Left forelimb (tissue), 1 donor: ENCODE measurements around the gene C6.
"Not testable (repeated sequence)": the region's sequence is repeated elsewhere in the genome, so short reads cannot be mapped to it uniquely, and the experiment has no call there.

ENCODE experiments used
- DNase-seq: peaks from one replicate; pipeline ENCODE4 v3.0.0-alpha.2; 2018; ENCODE audit warnings: low spot score

The C6 gene

GRCh38 chr5:41213340-41213739, at the start of gene C6:
TSS of gene C6 (minus strand) at chr5:41213532. CDS start at chr5:41203230, 10,302 bp downstream.
- DNase-seq: no peak

- DNase-seq: no peak
These were observed 43.1 kb upstream of the C6 start for GRCh38 chr5:41256400-41256799.

GRCh38 chr5:41253109-41253508, 39.8 kb upstream of the C6 start:
- no peak for DNase-seq

GRCh38 chr5:41252036-41252435, 38.7 kb upstream of the C6 start:
- DNase-seq: no peak

GRCh38 chr5:41250351-41250987, 37.1 kb upstream of the C6 start:
- DNase-seq: no peak

GRCh38 chr5:41247135-41247534, 33.8 kb upstream of the C6 start:
- no peak for DNase-seq

- DNase-seq: no peak
These were observed 33.0 kb upstream of the C6 start for GRCh38 chr5:41246376-41246775.

GRCh38 chr5:41243558-41243957, 30.2 kb upstream of the C6 start:
- DNase-seq: no peak

GRCh38 chr5:41240985-41241384, 27.7 kb upstream of the C6 start:
- no peak for DNase-seq

- no peak for DNase-seq
These were observed 27.1 kb upstream of the C6 start for GRCh38 chr5:41240390-41240789.

GRCh38 chr5:41234475-41234874, 21.1 kb upstream of the C6 start:
- no peak for DNase-seq

GRCh38 chr5:41232797-41233196, 19.5 kb upstream of the C6 start:
- no peak for DNase-seq

- not testable (repeated sequence) for DNase-seq
These were observed 16.9 kb upstream of the C6 start for GRCh38 chr5:41230276-41230675.

- DNase-seq: no peak
These were observed 10.6 kb upstream of the C6 start for GRCh38 chr5:41223962-41224361.

GRCh38 chr5:41219658-41220269, 6.4 kb upstream of the C6 start:
- DNase-seq: no peak

GRCh38 chr5:41218929-41219657, 5.8 kb upstream of the C6 start:
- DNase-seq: no peak

- DNase-seq: no peak
These were observed 850 bp upstream of the C6 start for GRCh38 chr5:41214182-41214581.

- no peak for DNase-seq
These were observed 397 bp downstream of the C6 start for GRCh38 chr5:41212935-41213334.

GRCh38 chr5:41211417-41211816, 1.9 kb downstream of the C6 start:
- DNase-seq: no peak

GRCh38 chr5:41205475-41205874, 7.9 kb downstream of the C6 start:
- not testable (repeated sequence) for DNase-seq

GRCh38 chr5:41203033-41203432, 10.3 kb downstream of the C6 start:
- DNase-seq: no peak

GRCh38 chr5:41201082-41201772, 12.1 kb downstream of the C6 start:
- DNase-seq: no peak

GRCh38 chr5:41200506-41200905, 12.8 kb downstream of the C6 start:
- DNase-seq: no peak
